Activated CD8-positive, alpha-beta memory T cell treated with anti-CD3 and anti-CD28 coated beads, Interleukin-2, amount 50 U/mL, for 1 hour (primary cell): ENCODE measurements around the gene ISG20.

Experiments
- DNase-seq: peaks from one replicate; pipeline ENCODE4 v3.0.0-alpha.2; 2020; ENCODE audit errors: extremely low read depth

The ISG20 gene

GRCh38 chr15:88688394-88688933 is 49.6 kb downstream of the ISG20 start:
- DNase-seq = no peak

- DNase-seq = no peak
Observed at GRCh38 chr15:88690331-88690730, 51.5 kb downstream of the ISG20 start.

GRCh38 chr15:88693191-88693590 is 54.4 kb downstream of the ISG20 start:
- DNase-seq = no peak

- DNase-seq = no peak
Observed at GRCh38 chr15:88695101-88695500, 56.3 kb downstream of the ISG20 start.

- no peak for DNase-seq
Observed at GRCh38 chr15:88695691-88696251, 57.0 kb downstream of the ISG20 start.

- DNase-seq = no peak
Observed at GRCh38 chr15:88696254-88696653, 57.4 kb downstream of the ISG20 start.

- DNase-seq = no peak
Observed at GRCh38 chr15:88697276-88697675, 58.5 kb downstream of the ISG20 start.

GRCh38 chr15:88699861-88700260 is 61.0 kb downstream of the ISG20 start:
- DNase-seq = no peak

- DNase-seq = no peak
Observed at GRCh38 chr15:88700716-88701115, 61.9 kb downstream of the ISG20 start.

- DNase-seq = no peak
Observed at GRCh38 chr15:88701561-88702095, 62.8 kb downstream of the ISG20 start.

GRCh38 chr15:88702983-88703382 is 64.2 kb downstream of the ISG20 start:
- no peak for DNase-seq

GRCh38 chr15:88703533-88703932 is 64.7 kb downstream of the ISG20 start:
- no peak for DNase-seq

GRCh38 chr15:88704791-88705768 is 66.3 kb downstream of the ISG20 start:
- no peak for DNase-seq

- DNase-seq = no peak
Observed at GRCh38 chr15:88705769-88706165, 67.0 kb downstream of the ISG20 start.
